GM18907 (cell line): ENCODE measurements around the gene EXO1.

ENCODE experiments used
- ATAC-seq: cut with Tn5 transposase; IDR thresholded peaks from one replicate; pipeline ENCODE4 v1.9.1; 2021; ENCODE audit warnings: mild to moderate bottlenecking, moderate library complexity; ENCODE audit not compliant: unreplicated experiment

Gene EXO1

DNA sequence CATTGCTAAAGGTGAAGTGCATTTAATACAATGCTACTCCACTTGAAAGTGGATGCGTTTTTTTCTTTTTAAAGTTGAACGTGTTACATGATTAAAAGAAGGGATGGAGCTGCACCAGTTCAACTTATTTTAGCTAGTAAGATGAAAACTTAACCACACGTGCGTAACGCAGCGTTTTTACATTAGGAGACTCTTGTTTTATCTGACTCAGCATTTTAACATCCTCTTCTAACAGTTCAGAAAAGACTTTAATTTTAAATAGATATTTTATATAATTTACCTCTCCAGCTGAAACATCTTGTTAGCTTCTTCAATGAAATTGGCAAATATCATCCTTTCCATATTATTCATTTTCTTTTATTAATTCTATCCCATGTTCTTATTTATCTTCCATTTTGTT lies 33.4 kb downstream of the EXO1 start:
- ATAC-seq = no peak

DNA sequence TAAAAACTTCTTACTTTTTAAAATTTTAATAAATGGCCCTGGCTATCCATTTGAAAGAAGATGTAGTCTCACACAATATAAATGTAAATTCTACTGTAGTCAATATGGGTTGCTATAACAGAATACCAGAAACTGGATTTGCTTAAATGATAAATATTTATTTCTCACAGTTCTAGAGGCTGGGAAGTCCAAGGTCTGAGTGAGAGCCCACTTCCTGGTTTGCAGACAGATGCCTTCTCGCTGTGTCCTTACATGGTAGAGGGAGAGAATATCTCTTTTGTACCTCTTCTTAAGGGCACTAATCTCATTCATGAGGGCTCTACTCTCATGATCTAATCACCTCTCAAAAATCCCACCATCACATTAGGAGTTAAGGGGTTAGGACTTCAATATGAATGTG lies 35.2 kb downstream of the EXO1 start:
- no peak for ATAC-seq

DNA sequence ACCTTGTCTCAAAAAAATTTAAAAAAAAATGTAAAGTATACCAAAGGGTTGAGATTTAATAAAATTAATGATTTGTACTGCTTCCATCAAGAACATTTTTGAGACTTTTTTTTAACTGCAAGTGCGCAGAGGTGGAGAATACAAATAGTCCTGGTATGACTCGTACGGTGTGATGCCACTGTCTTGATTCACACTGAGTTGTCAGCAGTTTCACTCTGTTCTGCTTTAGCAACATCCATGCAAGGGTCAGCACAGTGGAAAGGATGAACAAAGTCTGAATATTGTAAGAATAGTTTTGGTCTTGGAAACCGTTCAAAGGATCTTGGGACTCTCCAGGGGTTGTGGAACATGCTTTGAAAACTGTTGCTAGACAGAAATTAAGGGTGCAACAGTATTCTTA lies 40.2 kb downstream of the EXO1 start:
- no peak for ATAC-seq

DNA sequence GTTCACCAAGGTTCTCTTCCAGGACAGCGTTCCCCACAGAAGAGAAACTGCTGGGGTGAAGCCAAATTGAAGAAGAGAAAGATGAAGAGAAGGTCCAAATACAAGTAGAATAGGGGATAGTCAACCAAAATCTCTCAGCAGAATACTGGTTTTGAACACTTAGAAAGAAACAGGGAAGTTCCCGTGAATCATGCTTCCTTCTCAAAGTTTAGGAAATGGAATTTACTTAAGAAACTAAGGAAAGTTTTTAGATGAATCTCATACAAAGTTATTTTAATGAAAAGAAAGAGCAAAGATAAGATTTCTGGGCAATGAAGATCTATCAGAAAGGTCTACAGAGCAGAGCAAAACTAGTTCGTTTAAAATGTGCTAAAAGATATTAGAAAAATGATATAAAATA lies 43.3 kb downstream of the EXO1 start:
- ATAC-seq = no peak

DNA sequence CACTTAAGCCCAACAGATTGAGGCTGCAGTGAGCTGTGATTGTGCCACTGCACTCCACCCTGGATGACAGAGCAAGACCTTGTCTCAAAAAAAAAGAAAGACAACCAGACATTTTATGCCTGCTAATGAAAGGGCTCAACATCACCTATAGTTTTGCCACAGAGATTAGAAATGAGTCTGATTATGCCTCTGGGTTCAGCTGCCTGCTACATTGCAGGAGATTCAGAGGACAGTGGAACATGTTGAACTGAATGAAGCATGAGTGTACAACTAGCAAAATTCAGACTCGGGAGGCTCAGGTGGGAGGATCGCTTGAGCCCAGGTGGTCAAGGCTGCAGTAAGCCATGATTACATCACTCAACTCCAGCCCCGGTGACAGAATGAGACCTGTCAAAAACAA lies 46.0 kb downstream of the EXO1 start:
- ATAC-seq = no peak

DNA sequence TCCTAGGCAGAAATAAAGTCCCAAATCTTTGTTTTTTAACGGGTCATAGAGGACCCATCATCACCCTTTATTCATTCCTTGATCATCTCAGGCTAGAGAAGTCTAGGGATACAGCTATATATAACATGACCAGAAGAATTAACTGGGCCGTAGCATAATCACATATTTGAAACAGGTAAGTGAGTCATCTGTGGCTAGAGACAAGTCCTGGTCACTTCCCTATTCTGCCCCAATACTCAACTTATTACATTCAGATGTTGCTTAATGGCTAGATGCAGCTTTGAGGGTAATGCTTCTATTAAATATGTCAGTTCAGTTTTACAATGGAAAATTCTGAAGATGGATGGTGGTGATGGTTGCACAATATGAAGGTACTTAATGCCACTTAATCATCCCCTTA lies 47.0 kb downstream of the EXO1 start:
- ATAC-seq = peak; percentile 82

DNA sequence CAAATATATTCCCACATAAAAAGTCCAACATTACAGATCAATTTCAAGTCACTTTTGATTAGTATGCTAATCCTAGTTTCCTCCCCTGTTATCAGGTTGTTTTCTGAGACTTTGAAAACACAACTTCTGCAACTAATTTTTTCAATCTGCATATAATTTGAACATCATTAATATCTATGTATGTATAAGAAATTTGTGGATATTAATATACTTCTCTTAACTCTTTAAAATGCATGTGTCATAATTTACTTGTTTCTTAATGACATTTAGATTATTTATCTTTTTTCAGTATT lies 48.6 kb downstream of the EXO1 start:
- ATAC-seq = no peak

DNA sequence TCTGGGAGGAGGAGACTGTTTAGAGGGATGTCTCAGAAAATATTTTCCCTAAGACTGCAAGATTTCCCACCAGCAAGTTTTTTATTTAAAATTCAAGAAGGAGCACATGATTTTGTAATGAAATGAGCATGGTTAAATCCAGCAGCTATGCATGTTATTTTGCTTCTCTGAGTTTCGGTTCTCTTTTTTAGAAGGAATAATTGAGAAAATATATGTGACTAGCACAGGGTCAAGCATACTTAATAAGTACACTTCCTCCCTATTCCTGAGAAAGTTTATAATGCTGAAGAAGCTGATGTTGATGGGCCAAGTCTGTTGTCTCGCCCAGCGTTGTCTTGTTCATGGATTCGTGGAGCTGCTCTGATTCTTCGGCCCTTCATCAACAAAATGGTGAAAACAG lies 51.2 kb downstream of the EXO1 start:
- no peak for ATAC-seq

DNA sequence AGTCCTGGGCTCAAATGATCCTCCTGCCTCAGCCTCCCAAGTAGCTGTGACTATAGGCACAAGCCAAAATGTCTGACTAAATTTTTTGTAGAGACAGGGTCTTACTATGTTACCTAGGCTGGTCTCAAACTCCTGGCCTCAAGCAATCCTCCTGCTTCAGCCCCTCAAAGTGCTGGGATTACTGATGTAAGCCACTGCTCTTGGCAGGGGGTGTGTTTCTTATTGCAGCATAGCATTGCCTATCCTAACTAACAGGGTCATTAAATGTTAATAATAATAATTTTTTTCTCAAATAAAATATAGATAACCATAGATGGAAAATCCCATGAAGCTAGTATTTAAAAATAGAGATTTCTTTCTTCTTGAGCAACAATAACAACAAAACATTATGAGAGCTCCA lies 52.4 kb downstream of the EXO1 start:
- ATAC-seq = no peak

DNA sequence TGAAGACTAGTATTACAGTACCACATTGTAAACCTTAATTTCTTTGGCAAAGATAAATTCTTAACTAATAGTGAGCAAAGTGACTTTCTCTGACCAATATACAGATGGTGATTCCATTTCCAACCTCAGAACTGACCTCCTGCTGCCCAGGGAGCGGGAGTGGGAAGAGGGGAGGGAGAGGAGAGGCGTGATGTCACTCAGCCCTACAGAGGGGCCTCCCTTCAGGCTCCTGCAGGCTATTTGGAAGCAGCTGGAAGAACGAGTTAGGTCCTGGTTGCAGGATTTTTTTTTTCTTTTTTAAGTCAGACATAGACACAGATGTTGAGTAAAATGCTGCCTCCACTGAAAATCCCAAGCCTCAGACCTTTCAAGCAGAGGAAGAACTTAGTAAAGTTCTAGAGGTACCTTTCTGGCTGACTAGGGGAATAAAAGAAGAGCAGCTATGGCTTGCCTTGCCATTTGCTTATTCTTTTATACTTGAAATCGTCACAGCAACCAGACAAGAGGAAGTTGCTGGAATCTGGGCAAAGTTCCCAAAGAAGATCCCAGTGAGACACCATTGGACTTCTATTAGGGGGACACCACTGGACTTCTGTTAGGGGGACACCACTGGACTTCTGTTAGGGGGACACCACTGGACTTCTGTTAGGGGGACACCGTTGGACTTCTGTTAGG lies 54.5 kb downstream of the EXO1 start:
- no peak for ATAC-seq

DNA sequence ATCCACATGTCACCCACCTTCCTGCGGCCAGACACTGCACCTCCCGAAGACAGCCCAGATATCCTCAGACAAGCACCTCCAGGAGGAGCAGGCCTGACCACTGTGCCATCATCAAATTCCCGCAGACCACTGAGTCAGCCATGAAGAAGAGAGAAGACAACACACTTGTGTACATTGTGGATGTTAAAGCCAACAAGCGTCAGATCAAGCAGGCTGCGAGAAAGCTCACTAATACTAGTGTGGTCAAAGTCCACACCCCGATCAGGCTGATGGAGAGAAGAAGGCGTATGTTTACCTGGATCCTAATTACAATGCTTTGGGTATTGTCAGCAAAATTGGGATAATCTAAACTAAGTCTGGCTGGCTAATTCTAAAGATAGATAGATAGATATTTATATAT lies 68.2 kb downstream of the EXO1 start:
- ATAC-seq = no peak

DNA sequence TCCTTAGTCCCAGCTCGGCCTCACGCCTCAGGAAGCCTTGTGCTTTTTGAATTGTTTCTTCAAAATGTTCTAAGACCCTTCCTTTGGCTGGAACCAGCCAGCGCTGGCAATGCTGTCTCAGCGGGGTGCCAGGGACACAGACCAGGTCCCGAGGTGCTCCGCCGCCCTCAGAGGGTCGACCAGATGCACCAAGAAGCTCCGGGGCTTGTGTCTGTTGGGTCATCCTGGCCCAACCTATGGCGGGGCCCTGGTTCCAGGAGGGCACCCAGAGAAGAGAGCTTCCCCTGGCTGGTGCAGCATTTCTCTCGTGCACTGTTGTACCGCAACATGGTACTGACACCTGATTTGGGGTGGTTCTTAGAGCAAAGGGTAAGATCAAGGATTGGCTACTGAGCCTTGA lies 69.5 kb downstream of the EXO1 start:
- ATAC-seq = no peak

DNA sequence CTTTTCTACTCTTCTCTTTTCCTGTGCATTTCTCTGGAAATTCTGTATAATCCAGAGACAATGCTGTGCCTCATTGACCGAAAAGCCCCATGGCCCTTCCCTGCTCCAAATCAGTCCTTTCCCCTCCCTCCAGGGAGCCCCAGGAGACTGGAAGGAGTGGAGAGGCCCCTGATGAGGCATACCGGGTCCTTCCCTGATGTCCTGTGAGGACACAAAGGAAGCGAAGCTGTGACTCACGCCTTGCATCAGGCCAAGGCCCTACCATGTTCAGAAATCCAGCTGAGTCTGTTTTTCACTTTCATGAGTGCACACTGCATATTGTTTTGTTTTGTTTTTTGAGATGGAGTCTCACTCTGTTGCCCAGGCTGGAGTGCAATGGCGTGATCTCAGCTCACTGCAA lies 70.9 kb downstream of the EXO1 start:
- ATAC-seq = no peak

DNA sequence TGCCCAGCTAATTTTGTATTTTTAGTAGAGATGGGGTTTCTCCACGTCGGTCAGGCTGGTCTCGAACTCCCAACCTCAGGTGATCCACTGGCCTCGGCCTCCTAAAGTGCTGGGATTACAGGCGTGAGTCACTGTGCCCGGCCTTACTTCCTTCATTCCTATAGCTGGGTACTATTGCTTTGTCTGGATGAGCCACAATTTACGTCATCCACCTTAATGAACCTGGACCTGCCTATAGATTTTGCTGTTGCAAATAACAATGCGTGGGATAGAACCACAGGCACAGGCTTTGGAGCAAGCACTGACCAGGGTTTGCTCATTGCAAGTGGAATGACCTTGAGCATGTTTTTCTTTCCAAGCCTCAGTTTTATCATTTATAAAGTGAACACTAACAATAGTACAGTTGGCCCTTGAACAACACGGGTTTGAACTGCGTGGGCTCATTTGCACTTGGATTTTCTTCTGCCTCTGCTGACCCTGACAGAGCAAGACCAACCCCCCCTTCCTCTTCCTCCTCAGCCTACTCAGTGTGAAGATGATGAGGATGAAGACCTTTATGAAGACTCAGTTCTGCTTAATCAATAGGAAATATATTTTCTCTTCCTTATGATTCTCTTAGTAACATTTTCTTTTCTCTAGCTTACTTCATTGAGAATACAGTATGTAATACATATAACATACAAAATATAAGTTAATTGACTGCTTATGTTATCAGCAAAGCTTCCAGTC lies 76.2 kb downstream of the EXO1 start:
- ATAC-seq = no peak

DNA sequence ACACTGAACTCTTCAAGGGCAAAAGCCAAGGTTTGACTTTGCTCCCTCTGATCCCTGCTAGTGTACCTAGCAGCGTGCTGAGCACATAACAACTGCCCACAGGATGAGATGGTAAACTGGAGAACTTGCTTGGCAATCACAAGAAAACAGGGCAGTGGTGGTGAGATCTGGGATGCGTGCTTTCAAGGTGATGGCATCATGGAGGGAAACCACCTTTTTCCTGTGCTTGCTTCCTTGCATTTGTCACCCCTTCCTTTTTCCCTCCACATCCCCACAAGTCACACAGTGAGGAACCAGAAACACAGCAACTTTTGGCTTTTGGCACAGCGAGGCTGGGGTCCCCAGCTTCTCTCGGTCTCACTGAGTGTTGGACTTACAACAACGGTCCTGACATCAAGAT lies 78.1 kb downstream of the EXO1 start:
- ATAC-seq = no peak

DNA sequence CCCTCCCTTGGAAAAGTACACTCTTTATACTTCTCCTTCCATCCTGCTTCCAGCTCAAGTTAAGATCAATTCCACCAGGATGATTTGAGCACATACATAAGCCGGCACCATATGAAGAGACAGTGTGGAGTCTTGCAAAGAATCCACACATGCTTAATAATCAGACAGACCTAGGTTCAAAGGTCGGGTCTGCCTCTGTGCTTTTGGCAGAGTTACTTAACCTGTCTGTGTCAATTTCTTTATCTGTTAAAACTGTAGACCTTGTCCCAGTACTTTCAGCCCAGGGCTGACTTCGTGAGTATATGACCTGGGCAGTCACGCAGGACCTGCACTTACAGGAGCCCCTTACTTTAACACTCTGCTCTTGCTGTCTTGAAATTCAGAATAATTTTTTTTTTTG lies 79.3 kb downstream of the EXO1 start:
- ATAC-seq = no peak

DNA sequence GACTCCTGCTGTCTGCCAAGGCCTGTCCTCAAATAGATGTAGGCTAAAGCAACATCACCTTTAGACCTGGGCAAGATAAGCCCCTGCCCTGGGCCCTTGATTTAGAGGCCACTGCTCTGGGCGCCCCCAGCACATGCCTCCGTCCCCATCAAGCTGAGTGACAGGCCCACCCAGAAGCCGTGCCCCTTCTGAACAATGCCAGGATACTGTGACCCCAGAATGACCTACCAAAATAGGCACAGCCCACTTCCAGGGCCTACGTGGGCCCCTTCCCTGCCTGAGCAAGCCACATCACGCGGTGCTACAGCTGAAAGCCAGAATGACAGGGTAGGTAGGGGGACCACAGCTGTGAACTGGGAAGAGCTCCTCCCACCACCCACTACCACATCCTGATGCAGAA lies 84.8 kb downstream of the EXO1 start:
- no peak for ATAC-seq

DNA sequence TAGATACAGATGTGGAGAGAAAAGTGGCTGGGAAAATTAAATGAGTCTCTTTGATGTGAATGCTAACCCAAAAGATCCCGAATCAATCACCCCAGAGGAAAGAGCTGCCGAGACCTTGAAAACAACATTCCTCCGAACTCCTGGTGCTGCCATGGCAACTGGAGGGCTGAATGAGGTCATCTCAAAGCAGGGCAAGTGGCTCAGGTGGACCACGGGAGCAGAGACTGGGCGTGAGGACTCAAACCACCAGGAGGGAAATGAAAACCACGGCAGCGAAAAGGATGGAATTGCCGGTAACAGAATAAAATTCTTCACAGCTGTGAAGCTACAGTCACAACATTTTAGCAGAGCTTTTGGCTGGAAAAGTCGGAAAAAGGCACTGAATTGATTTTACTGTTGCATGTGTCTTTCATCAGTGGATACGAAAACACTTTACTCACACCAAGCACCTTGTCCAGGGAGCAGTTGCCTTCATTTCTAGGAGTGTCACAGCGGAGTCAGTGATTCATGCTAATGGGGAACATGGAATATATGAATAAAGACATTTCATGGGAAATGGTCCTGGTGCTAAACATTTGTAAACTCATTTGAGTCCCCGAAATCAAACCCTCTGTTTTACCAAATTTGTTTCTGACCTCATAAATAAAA lies 86.3 kb downstream of the EXO1 start:
- no peak for ATAC-seq

DNA sequence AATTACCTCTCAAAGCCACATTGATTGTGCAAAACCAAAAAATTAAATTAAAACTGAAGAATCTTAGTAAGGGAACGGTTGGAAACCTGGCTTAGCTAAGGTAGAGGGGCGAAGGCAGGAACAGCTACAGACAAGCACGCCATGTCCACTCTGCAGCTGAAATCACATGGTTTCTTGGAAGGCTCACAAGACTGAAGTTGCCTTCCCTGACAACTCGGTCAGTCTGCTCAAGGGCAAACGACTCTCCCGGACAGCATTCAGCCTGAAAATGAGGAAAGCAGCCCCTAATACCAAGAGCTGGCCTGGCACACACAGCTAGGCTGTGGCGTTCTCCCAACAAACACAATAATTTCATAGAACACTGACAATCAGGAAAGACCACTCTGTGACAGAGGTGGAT lies 86.9 kb downstream of the EXO1 start:
- no peak for ATAC-seq
